Measurements from ENCODE around the gene KCNAB1. TPM values are rescaled to one million over a fixed set of nuclear protein-coding genes. Genes with fewer than 3 reads are reported as not detected.

KCNAB1 gene
- total RNA-seq, 1 experiment from 2014 or later, result 1.4 TPM

DNA sequence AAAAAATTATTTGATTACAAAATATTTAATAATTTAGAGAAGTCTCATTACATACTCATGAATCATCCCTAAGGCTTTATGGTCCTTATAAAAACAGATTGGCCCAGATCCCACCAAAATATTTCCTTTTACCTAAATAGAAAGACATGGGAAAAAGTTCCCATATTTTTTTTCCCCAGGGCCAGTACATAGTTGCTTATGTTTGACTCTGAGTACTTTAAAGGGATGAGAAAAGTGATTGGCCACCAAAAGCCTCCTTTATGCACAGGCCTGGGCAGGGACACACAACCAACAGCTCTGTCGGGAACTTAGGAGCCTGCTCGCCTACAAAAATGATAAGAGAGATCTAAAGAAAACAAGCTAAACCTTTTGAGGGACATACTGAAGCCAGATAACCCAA lies 22.3 kb downstream of the KCNAB1 start:
- no peak for TF ChIP-seq EZH2 (IDR thresholded peaks at IDR 0.05; ENCODE audit: low read depth)
- TF ChIP-seq, protein P1, sequence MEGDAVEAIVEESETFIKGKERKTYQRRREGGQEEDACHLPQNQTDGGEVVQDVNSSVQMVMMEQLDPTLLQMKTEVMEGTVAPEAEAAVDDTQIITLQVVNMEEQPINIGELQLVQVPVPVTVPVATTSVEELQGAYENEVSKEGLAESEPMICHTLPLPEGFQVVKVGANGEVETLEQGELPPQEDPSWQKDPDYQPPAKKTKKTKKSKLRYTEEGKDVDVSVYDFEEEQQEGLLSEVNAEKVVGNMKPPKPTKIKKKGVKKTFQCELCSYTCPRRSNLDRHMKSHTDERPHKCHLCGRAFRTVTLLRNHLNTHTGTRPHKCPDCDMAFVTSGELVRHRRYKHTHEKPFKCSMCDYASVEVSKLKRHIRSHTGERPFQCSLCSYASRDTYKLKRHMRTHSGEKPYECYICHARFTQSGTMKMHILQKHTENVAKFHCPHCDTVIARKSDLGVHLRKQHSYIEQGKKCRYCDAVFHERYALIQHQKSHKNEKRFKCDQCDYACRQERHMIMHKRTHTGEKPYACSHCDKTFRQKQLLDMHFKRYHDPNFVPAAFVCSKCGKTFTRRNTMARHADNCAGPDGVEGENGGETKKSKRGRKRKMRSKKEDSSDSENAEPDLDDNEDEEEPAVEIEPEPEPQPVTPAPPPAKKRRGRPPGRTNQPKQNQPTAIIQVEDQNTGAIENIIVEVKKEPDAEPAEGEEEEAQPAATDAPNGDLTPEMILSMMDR (conservative IDR thresholded peaks at IDR 0.05), result no peak
- intact Hi-C loops (cut with micrococcal nuclease; ENCODE audit: unreplicated experiment), result no loop called here
- Histone ChIP-seq H3K4me2 (no peak overlapping the region), H3K4me1 (replicated peaks; ENCODE audit: insufficient read depth) (no peaks in the 10 kb centered on the region), H2AFZ (no peak overlapping the region), H3K4me3 (no peak overlapping the region), H3K27me3 (ENCODE audit: insufficient read depth, low read depth) (no peaks in the 10 kb centered on the region), H3F3A (ENCODE audit: insufficient read depth, low read depth) (no peaks in the 10 kb centered on the region), H3K79me2 (ENCODE audit: low read depth) (no peaks in the 10 kb centered on the region), H3K9me2 (ENCODE audit: insufficient read depth) (no peaks in the 10 kb centered on the region), H3K36me3 (ENCODE audit: low read depth) (no peaks in the 10 kb centered on the region), H3K27ac (no peak overlapping the region), H3K9me3 (ENCODE audit: insufficient read depth, low read depth) (no peaks in the 10 kb centered on the region), H4K20me1 (ENCODE audit: insufficient read depth) (no peaks in the 10 kb centered on the region)
- DNase-seq, result no peak
- ChIA-PET CTCF (no interaction called here), POLR2A (ENCODE audit: unreplicated experiment) (no interaction called here)
- no TSS peak for BruUV-seq (replicated peaks)

GRCh38 chr3:156143136-156143535 lies 22.8 kb downstream of the KCNAB1 start:
- no peak for TF ChIP-seq EZH2 (IDR thresholded peaks at IDR 0.05; ENCODE audit: low read depth)
- TF ChIP-seq, protein P1 (conservative IDR thresholded peaks at IDR 0.05), result no peak
- no peaks in the 10 kb centered on the region for H3K79me2 ChIP-seq (ENCODE audit: low read depth)
- CTCF ChIA-PET, result interaction anchor here (0.7 kb wide), 1 partner anchor 1238 kb away, joined by 3 read pairs; no protein-coding TSS in a partner anchor
- intact Hi-C loops (cut with micrococcal nuclease; ENCODE audit: unreplicated experiment), result no loop called here
- H3K4me1 ChIP-seq (replicated peaks; ENCODE audit: insufficient read depth), result no peaks in the 10 kb centered on the region
- no peaks in the 10 kb centered on the region for H4K20me1 ChIP-seq (ENCODE audit: insufficient read depth)
- no peaks in the 10 kb centered on the region for H3K36me3 ChIP-seq (ENCODE audit: low read depth)
- H3F3A ChIP-seq (ENCODE audit: insufficient read depth, low read depth), result no peaks in the 10 kb centered on the region
- no peaks in the 10 kb centered on the region for H3K27me3 ChIP-seq (ENCODE audit: insufficient read depth, low read depth)
- no peak overlapping the region for H2AFZ ChIP-seq
- H3K4me3 ChIP-seq, result no peak overlapping the region
- H3K9me3 ChIP-seq (ENCODE audit: insufficient read depth, low read depth), result no peaks in the 10 kb centered on the region
- no peak overlapping the region for H3K4me2 ChIP-seq
- H3K9me2 ChIP-seq (ENCODE audit: insufficient read depth), result no peaks in the 10 kb centered on the region
- no peak for DNase-seq
- BruUV-seq (replicated peaks), result no TSS peak
- POLR2A ChIA-PET (ENCODE audit: unreplicated experiment), result no interaction called here
- no peak overlapping the region for H3K27ac ChIP-seq

GRCh38 chr3:156144060-156144459 lies 23.7 kb downstream of the KCNAB1 start:
- H2AFZ ChIP-seq, result no peak overlapping the region
- intact Hi-C loops (cut with micrococcal nuclease; ENCODE audit: unreplicated experiment), result no loop called here
- no peaks in the 10 kb centered on the region for H3K9me2 ChIP-seq (ENCODE audit: insufficient read depth)
- no peak for TF ChIP-seq EZH2 (IDR thresholded peaks at IDR 0.05; ENCODE audit: low read depth)
- TF ChIP-seq, protein P1 (conservative IDR thresholded peaks at IDR 0.05), result no peak
- no peaks in the 10 kb centered on the region for H3K9me3 ChIP-seq (ENCODE audit: insufficient read depth, low read depth)
- no peaks in the 10 kb centered on the region for H3K36me3 ChIP-seq (ENCODE audit: low read depth)
- no peak overlapping the region for H3K4me3 ChIP-seq
- H3K27me3 ChIP-seq (ENCODE audit: insufficient read depth, low read depth), result no peaks in the 10 kb centered on the region
- no peaks in the 10 kb centered on the region for H3K79me2 ChIP-seq (ENCODE audit: low read depth)
- no peaks in the 10 kb centered on the region for H4K20me1 ChIP-seq (ENCODE audit: insufficient read depth)
- ChIA-PET CTCF (interaction anchor here (0.7 kb wide), 1 partner anchor 1239 kb away, joined by 3 read pairs; no protein-coding TSS in a partner anchor), POLR2A (ENCODE audit: unreplicated experiment) (no interaction called here)
- no peak overlapping the region for H3K27ac ChIP-seq
- no peaks in the 10 kb centered on the region for H3K4me1 ChIP-seq (replicated peaks; ENCODE audit: insufficient read depth)
- H3K4me2 ChIP-seq, result no peak overlapping the region
- no peaks in the 10 kb centered on the region for H3F3A ChIP-seq (ENCODE audit: insufficient read depth, low read depth)
- DNase-seq, result no peak
- no TSS peak for BruUV-seq (replicated peaks)

Data from PC-9 (cell line).